Activated B cell treated with CpG ODN at 0.5 μM for 24 hours (primary cell): ENCODE data around the gene GXYLT2. TPM values are rescaled to one million over a fixed set of nuclear protein-coding genes. Genes with fewer than 3 reads are reported as not detected.

Experiments used
- ATAC-seq: fragments of 200-7000 bp; cut with Tn5 transposase; one replicate; pipeline ENCODE4 v1.10.0; 2021; ENCODE audit warnings: low read depth, mild to moderate bottlenecking, moderate library complexity
- CTCF ChIA-PET: fragments of 350-600 bp; sonication (Branson Sonifier 250); formaldehyde crosslinking; loops from one replicate; lab custom pipeline; 2021; ENCODE audit warnings: antibody characterized with exemption; lab: Charles Lee
- POLR2A ChIA-PET: fragments of 350-600 bp; sonication (Branson Sonifier 250); formaldehyde crosslinking; loops from one replicate; lab custom pipeline; 2021; ENCODE audit warnings: antibody characterized with exemption; lab: Charles Lee
- DNase-seq: peaks from one replicate; pipeline ENCODE4 v3.0.0; 2022
- H3K27ac Mint-ChIP-seq: one replicate; pipeline ENCODE4 v1.8.0; 2020; ENCODE audit warnings: mixed read lengths
- H3K27me3 Mint-ChIP-seq: one replicate; pipeline ENCODE4 v1.8.0; 2021; ENCODE audit warnings: mixed read lengths
- H3K36me3 Mint-ChIP-seq: one replicate; pipeline ENCODE4 v1.8.0; 2021; ENCODE audit warnings: low read depth, mixed read lengths
- H3K4me1 Mint-ChIP-seq: one replicate; pipeline ENCODE4 v1.8.0; 2021; ENCODE audit warnings: mixed read lengths
- H3K4me3 Mint-ChIP-seq: one replicate; pipeline ENCODE4 v1.8.0; 2020; ENCODE audit warnings: mild to moderate bottlenecking, mixed read lengths
- H3K9me3 Mint-ChIP-seq: one replicate; pipeline ENCODE4 v1.8.0; 2020; ENCODE audit warnings: mixed read lengths
- intact Hi-C: fragments of 100-400 bp; cut with micrococcal nuclease; formaldehyde crosslinking; loops from one replicate; pipeline ENCODE4 v1.15.1; 2024
- total RNA-seq: library from RNA; stranded (reverse); gene quantifications from 2 replicates; pipeline ENCODE4 v1.2.3, GENCODE V29; 2022
- TF ChIP-seq, protein P1 (sequence below): fragments of 200-600 bp; IDR thresholded peaks from one replicate; pipeline ENCODE4 v1.8.0; 2022; ENCODE audit warnings: antibody characterized with exemption, mild to moderate bottlenecking

Gene GXYLT2
- total RNA-seq, 1 donor from 2014 or later, result not detected

DNA sequence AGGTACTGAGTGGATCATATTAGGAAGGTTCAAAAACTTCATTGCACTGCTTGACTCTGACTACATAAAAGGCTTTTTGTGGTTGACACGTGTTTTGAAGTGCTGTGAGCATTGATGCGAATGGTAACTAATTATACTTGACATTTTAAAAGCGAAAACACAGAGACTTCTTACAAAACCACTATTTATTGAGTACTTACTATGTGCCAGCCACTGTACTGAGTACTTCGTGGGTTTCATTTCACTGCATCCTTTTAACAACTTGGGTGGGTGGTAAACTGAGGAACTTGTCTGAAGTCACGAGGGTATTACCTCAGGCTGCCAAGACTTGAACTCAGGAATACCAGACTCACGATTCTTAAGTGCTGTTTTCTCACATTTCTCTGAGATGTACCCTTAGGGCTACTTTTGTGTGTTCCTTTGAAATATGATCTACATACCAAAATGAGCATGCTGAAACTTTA is 63.4 kb downstream of the GXYLT2 start:
- Mint-ChIP-seq H3K27me3 (peaks cover 2% of the 10 kb centered on the region), H3K4me1 (peaks cover 6% of the 10 kb centered on the region), H3K36me3 (no peaks in the 10 kb centered on the region), H3K4me3 (no peak overlapping the region), H3K27ac (no peak overlapping the region), H3K9me3 (no peaks in the 10 kb centered on the region)
- no peak for DNase-seq
- ChIA-PET CTCF (no interaction called here), POLR2A (no interaction called here)
- ATAC-seq, result no peak
- intact Hi-C loops, result no loop called here
- TF ChIP-seq, protein P1, sequence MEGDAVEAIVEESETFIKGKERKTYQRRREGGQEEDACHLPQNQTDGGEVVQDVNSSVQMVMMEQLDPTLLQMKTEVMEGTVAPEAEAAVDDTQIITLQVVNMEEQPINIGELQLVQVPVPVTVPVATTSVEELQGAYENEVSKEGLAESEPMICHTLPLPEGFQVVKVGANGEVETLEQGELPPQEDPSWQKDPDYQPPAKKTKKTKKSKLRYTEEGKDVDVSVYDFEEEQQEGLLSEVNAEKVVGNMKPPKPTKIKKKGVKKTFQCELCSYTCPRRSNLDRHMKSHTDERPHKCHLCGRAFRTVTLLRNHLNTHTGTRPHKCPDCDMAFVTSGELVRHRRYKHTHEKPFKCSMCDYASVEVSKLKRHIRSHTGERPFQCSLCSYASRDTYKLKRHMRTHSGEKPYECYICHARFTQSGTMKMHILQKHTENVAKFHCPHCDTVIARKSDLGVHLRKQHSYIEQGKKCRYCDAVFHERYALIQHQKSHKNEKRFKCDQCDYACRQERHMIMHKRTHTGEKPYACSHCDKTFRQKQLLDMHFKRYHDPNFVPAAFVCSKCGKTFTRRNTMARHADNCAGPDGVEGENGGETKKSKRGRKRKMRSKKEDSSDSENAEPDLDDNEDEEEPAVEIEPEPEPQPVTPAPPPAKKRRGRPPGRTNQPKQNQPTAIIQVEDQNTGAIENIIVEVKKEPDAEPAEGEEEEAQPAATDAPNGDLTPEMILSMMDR, result no peak

DNA sequence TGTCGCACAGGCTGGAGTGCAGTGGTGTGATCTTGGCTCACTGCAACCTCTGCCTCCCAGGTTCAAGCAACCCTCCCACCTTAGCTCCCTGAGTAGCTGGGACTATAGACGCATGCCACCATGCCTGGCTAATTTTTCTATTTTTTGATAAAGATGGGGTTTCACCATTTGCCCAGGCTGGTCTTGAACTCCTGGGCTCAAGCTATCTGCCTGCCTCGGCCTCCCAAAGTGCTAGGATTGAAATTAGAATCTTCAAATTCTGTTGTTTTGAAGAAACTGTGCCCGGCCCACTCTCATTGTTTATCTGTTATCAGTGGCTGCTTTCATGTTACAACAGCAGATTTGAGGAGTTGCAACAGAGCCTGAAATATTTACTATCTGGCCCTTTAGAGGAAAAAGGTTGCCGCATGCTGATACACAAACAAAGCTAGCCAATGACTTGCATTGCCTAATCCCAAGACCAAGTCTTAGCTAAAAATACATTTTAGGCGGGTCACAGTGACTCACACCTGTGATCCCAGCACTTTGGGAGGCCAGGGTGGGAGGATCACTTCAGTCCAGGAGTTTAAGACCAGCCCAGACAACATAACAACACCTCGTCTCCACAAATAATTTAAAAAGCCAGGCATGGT is 65.6 kb downstream of the GXYLT2 start:
- no peaks in the 10 kb centered on the region for H3K9me3 Mint-ChIP-seq
- ATAC-seq (no peak), DNase-seq (no peak)
- H3K36me3 Mint-ChIP-seq, result no peaks in the 10 kb centered on the region
- POLR2A ChIA-PET, result no interaction called here
- CTCF ChIA-PET, result no interaction called here
- H3K4me3 Mint-ChIP-seq, result no peak overlapping the region
- peaks cover 11% of the 10 kb centered on the region for H3K4me1 Mint-ChIP-seq
- TF ChIP-seq, protein P1, result no peak
- intact Hi-C loops, result no loop called here
- no peak overlapping the region for H3K27ac Mint-ChIP-seq
- H3K27me3 Mint-ChIP-seq, result peaks cover 2% of the 10 kb centered on the region

DNA sequence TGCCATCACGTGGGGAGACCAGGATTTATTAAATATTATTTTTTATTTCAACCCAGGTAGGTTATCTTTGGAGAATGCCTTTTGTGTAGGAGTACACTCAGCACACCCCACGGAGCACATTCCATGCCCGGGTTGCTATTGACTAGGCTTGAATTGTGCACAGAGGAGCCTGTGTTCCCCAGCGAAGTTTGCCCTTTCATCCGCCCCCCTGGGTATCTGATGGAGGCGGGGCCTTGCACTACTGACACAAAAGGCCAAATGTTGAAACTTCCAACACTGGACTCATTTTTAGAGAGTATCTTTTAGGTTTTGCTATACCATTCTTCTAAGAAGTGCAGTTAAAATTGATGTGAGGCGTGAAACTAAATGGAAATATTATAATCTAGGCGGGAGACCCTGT is 69.5 kb downstream of the GXYLT2 start:
- Mint-ChIP-seq H3K4me1 (peaks cover 5% of the 10 kb centered on the region), H3K4me3 (no peak overlapping the region), H3K9me3 (no peaks in the 10 kb centered on the region), H3K27ac (no peak overlapping the region), H3K36me3 (no peaks in the 10 kb centered on the region), H3K27me3 (peaks cover 2% of the 10 kb centered on the region)
- CTCF ChIA-PET, result no interaction called here
- POLR2A ChIA-PET, result no interaction called here
- no peak for ATAC-seq
- DNase-seq, result no peak
- TF ChIP-seq, protein P1, result no peak
- intact Hi-C loops, result no loop called here

DNA sequence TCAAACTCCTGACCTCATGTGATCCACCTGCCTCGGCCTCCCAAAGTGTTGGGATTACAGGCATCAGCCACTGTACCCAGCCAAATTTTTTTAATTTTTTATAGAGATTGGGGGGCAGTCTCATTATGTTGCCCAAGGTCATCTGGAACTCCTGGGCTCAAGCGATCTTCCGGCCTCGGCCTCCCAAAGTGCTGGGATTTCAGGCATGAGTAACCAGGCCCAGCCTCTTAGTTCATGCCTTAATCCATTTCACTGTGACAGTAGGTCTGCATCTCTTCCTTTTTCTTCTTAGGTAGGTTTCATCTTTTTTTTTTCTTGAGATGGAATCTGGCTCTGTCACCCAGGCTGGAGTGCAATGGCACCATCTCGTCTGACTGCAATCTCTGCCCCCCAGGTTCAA is 71.5 kb downstream of the GXYLT2 start:
- TF ChIP-seq, protein P1, result no peak
- Mint-ChIP-seq H3K4me3 (no peak overlapping the region), H3K27me3 (peaks cover 2% of the 10 kb centered on the region), H3K36me3 (no peaks in the 10 kb centered on the region), H3K9me3 (no peaks in the 10 kb centered on the region), H3K27ac (no peak overlapping the region), H3K4me1 (peaks cover 5% of the 10 kb centered on the region)
- intact Hi-C loops, result no loop called here
- POLR2A ChIA-PET, result no interaction called here
- DNase-seq (no peak), ATAC-seq (no peak)
- CTCF ChIA-PET, result no interaction called here

GRCh38 chr3:72960812-72961518 is 73.1 kb downstream of the GXYLT2 start:
- Mint-ChIP-seq H3K4me3 (no peak overlapping the region), H3K36me3 (no peaks in the 10 kb centered on the region), H3K27ac (no peak overlapping the region), H3K9me3 (no peaks in the 10 kb centered on the region), H3K27me3 (peaks cover 2% of the 10 kb centered on the region), H3K4me1 (peaks cover 21% of the 10 kb centered on the region)
- intact Hi-C loops, result no loop called here
- ChIA-PET POLR2A (no interaction called here), CTCF (no interaction called here)
- ATAC-seq (no peak), DNase-seq (no peak)
- TF ChIP-seq, protein P1, result no peak
